Kidney tubule cell (primary cell): ENCODE data around the gene VPS52.
"Not testable (repeated sequence)": the region's sequence is repeated elsewhere in the genome, so short reads cannot be mapped to it uniquely, and the experiment has no call there.

Experiments used
- DNase-seq: peaks from one replicate; pipeline ENCODE4 v3.0.0-alpha.2; 2018; ENCODE audit warnings: low spot score

VPS52 gene

GRCh38 chr6:33279257-33279695 lies 7.6 kb upstream of the VPS52 start:
- DNase-seq, result no peak

GRCh38 chr6:33278810-33279209 lies 7.1 kb upstream of the VPS52 start:
- DNase-seq, result no peak

GRCh38 chr6:33278392-33278741 lies 6.7 kb upstream of the VPS52 start:
- no peak for DNase-seq

- no peak for DNase-seq
Measured at GRCh38 chr6:33277663-33278391, 6.2 kb upstream of the VPS52 start.

GRCh38 chr6:33276864-33277662 lies 5.4 kb upstream of the VPS52 start, which contains the start of gene B3GALT4:
Gene B3GALT4 (plus strand): TSS chr6:33277123. CDS start chr6:33277420, 297 bp downstream.
- peak; percentile 82 for DNase-seq

GRCh38 chr6:33276581-33276863 lies 4.8 kb upstream of the VPS52 start:
- no peak for DNase-seq

- not testable (repeated sequence) for DNase-seq
Measured at GRCh38 chr6:33275795-33276580, 4.3 kb upstream of the VPS52 start.

- DNase-seq, result no peak
Measured at GRCh38 chr6:33273924-33274902, 2.5 kb upstream of the VPS52 start.

GRCh38 chr6:33273129-33273923 lies 1.6 kb upstream of the VPS52 start:
- no peak for DNase-seq

- no peak for DNase-seq
Measured at GRCh38 chr6:33272275-33273128, 826 bp upstream of the VPS52 start.

- DNase-seq, result no peak
Measured at GRCh38 chr6:33271117-33271467, 584 bp downstream of the VPS52 start.

GRCh38 chr6:33264015-33264414 lies 7.7 kb downstream of the VPS52 start:
- no peak for DNase-seq

GRCh38 chr6:33262490-33262889 lies 9.2 kb downstream of the VPS52 start:
- DNase-seq, result not testable (repeated sequence)

GRCh38 chr6:33259032-33259431 lies 12.6 kb downstream of the VPS52 start:
- DNase-seq, result no peak

- no peak for DNase-seq
Measured at GRCh38 chr6:33254591-33254990, 17.1 kb downstream of the VPS52 start.

GRCh38 chr6:33252759-33253158 lies 18.9 kb downstream of the VPS52 start:
- DNase-seq, result no peak

GRCh38 chr6:33251395-33252012 lies 20.2 kb downstream of the VPS52 start:
- DNase-seq, result no peak

- DNase-seq, result no peak
Measured at GRCh38 chr6:33250731-33251130, 20.9 kb downstream of the VPS52 start.
